Upper lobe of left lung (tissue), 4 donors: ENCODE measurements around the gene GAB4.

Experiments
- CTCF ChIP-seq, 6 experiments: fragments of 450-650 bp in 4 of 6; fragments of 200-600 bp in 2 of 6; sonication (generic) in 2 of 6; IDR thresholded peaks; one replicate each; pipeline ENCODE4 v1.5.1; 2016 to 2019; ENCODE audit warnings: antibody characterized with exemption in 6 of 6
- EP300 ChIP-seq, 4 donors: sonication (generic); formaldehyde crosslinking; IDR thresholded peaks; one replicate each; pipeline ENCODE4 v1.5.1; 2017; ENCODE audit warnings: antibody characterized with exemption in 4 of 4, control low read depth in 2 of 4
- POLR2AphosphoS5 ChIP-seq, 2 donors: sonication (generic); formaldehyde crosslinking; IDR thresholded peaks; one replicate each; pipeline ENCODE4 v1.5.1; 2017; ENCODE audit warnings: antibody characterized with exemption in 2 of 2

- TF ChIP-seq CTCF (IDR thresholded peaks at IDR 0.05) = no peak
- no peak for TF ChIP-seq POLR2AphosphoS5 (IDR thresholded peaks at IDR 0.05)
- no peak for TF ChIP-seq EP300 (IDR thresholded peaks at IDR 0.05)
Measured at GRCh38 chr22:16925407-16925966, 82.5 kb downstream of the GAB4 start.
